GM18505 (cell line): ENCODE data around the gene AFTPH.
A peak's percentile ranks its signal among the peaks of the same experiment; 100 is the strongest.

Source experiments
- ATAC-seq: cut with Tn5 transposase; IDR thresholded peaks from one replicate; pipeline ENCODE4 v1.9.1; 2021; ENCODE audit not compliant: unreplicated experiment
- POLR2A ChIP-seq: IDR thresholded peaks from 4 replicates; pipeline ENCODE4 v1.6.1; 2011; ENCODE audit warnings: borderline replicate concordance; ENCODE audit not compliant: insufficient read depth, insufficient read length; ENCODE audit errors: extremely low read depth

AFTPH gene

DNA sequence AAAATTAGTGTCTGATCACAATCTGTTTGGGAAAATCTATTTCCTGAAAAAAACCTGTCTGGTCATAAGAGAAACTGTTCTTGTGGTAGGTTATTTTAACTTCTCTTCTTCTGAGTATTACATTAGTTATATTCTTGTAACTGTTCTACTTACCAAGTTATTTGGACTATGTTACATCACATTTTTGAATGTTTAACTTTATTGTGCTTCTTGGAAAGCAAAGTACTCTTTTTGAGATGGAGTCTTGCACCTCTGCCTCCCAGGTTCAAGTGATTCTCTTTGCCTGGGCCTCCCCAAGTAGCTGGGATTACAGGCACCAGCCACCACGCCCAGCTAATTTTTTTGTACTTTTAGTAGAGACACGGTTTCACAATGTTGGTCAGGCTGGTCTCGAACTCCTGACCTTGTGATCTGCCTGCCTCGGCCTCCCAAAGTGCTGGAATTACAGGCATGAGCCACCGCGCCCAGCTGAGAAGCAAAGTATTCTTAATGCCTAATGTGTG is 39.4 kb downstream of the AFTPH start:
- TF ChIP-seq POLR2A = no peak

DNA sequence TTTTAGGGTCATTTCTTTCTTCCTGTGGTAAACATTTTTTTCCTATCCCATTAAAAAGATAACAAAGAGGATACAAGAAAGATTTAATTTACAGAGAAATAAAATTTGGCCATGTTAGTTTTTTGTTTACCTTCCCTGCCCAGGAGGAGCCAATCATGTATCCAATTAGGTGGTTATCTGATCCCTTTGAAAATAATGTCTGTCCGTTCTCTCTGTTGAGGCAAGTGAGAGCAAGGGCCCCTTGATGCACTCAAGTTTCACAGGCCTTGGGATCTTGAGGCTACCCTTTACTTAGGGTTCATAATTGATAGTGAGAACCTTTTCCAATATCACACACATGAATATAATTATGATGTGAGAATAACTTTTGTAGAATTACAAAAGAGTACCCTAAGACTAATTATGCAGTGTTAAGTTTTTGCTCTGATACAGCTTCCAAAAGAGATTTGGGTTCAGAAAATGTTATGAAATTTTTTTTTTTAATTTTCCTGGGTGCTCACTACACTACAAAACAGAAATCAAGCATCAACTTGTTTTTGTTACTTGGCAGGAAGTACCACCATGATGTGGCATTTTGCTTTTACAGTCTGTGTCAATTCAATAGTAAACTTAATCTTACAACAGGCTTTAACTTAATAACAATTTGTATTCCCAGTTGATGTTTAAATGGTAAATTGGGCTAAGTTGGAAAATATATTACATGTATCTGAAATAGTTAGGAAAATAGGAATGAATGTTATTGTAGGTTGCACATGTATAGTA is 42.0 kb downstream of the AFTPH start:
- no peak for ATAC-seq

More for the DNA sequence above, 39.4 kb downstream of the AFTPH start:
- no peak for ATAC-seq

DNA sequence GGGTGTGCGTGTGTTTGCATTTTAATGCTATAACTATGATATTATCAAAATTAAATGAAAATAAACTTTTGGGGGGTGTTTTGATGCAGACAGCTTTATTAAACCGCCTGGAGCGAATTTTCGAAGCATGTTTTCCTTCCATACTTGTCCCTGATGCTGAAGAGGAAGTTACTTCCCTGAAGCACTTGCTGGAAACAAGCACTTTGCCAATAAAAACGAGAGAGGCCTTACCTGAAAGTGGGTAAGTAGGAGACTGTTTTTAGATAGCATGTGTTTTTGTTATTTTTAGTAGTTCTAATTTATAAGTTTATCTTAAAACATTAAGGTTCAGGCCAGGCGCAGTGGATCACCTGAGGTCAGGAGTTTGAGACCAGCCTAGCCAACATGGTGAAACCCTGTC is 43.3 kb downstream of the AFTPH start:
- no peak for TF ChIP-seq POLR2A
- no peak for ATAC-seq

More for the DNA sequence above, 42.0 kb downstream of the AFTPH start:
- no peak for TF ChIP-seq POLR2A

DNA sequence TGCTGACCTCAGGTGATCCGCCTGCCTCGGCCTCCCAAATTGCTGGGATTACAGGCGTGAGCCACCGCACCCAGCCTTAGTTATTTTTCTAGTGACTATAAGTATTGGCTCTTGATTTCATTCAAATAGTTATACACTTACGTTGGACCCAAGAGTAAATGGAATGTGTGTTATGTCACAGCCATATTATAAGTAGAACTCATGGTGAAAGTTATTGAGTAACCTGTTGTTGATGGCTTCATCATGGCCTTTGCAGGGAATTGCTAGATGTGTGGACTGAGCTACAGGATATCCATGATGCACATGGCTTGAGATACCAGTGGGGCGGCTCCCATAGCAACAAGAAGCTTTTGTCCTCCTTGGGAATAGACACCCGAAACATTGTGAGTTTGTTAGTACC is 44.7 kb downstream of the AFTPH start:
- TF ChIP-seq POLR2A = no peak
- ATAC-seq = no peak

DNA sequence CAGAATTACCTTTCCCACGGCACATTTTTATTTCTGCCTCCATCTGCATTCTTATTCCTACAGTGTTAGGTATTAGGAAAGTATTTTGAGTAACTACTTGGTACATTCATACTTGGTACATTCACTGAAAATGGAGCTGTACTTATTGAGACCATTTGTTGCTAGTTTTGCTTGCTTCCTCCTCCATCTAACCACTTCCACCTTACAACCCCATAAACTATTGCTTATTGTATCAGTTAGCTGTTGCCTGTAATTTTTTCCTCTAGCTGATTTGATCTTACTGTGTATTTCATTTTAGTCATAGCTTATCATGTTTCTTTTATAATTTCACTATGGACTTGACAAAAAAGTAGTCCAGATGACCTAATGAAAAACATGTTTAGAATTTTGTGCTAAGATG is 50.7 kb downstream of the AFTPH start:
- TF ChIP-seq POLR2A = no peak
- no peak for ATAC-seq

DNA sequence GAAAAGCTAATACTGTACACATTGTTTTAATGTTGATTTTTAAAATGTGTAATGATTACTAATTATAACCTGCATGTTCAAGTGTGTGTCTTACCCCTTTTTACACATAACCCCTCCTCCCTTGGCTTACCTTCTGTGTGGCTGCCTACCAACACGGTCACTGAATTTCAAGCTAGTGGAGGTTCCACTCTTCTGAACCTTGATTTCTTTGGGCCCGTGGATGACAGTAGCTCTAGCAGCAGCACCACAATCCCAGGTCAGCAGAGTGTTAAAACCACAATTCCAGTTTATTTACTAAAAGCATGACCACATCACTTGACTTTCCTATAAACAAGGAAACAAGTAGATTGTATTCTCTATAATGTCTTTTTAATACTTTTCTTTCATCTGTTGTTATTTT is 56.9 kb downstream of the AFTPH start:
- ATAC-seq = no peak
- TF ChIP-seq POLR2A = no peak

DNA sequence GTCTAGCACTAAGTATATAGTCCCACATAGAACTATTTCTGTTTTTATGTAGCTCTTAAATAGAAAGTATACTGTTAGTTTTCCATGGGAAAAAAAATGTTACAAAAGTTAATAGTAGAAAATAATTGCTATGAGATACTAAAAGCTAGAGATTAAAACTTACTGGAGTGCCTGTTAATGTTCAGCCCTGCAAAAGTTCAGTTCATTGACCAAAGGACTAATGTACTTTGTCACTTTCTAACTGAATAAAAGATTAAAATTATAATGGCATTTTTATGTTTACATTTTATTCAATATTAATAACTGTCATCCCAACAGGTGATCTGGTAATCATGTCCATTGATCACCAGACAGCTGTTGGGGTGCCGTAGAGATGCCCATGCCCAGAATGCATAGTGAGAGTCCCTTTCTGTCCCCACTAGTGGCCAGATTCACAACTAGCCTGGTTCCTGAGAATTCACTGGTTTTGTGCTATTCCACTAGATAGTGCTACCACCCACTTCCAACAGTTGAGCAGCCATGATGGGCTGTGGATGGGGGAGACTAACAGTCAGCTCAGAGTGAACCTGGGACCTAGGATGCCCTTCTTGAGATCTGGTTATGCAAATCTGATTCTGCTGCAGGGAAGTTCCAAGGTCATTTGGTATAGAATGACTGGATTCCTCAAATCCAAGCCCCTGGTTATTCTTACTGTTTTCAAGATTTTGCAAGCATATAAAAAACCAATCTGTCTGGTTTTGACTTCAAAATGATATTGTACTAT is 57.8 kb downstream of the AFTPH start:
- ATAC-seq = peak; percentile 38
- TF ChIP-seq POLR2A = no peak

DNA sequence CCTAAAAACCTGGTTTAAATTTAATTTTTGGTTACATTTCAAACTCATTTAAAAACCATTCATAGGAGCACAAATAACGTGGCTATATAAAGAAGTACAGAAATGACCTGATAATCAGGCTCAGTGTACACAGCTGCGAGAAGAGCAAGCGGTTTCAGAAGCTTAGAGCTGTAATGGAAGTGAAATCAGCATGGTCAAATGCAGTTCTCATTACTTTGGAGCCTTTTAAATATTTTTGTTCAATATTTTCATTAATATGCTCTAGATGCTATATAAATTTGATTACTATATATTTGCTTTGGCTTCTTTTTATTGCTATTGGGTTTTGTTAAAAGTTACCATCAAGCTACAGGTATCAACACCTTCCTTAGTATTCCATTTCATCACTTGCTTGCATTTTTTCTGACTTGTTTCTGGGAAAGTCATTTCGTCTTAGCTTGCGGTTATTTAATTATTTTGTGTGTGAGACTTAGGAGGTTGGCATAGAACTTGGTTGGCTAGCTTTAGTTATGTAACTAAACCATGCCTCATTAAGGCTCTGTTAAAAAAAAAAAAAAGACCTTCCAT is 58.7 kb downstream of the AFTPH start:
- peak; percentile 84 for ATAC-seq
- no peak for TF ChIP-seq POLR2A

DNA sequence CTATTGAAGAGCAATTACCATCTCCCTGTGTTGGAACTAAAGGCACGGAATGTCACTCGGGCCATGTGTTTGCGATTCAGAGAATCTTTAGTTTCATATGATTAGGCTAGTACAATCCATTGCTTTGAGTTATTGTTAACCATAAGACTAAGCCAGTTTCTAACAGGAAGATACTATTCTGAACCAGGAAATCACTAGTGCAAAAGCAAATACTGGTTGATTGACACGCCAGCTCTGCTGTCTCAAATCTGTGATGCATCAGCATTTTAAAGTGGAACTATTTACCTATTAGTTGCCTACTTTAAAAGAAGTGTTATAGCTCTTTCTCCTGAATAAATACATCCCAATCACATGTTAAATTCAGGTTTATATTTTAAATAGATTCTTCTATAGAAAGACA is 61.9 kb downstream of the AFTPH start:
- no peak for ATAC-seq
- no peak for TF ChIP-seq POLR2A

DNA sequence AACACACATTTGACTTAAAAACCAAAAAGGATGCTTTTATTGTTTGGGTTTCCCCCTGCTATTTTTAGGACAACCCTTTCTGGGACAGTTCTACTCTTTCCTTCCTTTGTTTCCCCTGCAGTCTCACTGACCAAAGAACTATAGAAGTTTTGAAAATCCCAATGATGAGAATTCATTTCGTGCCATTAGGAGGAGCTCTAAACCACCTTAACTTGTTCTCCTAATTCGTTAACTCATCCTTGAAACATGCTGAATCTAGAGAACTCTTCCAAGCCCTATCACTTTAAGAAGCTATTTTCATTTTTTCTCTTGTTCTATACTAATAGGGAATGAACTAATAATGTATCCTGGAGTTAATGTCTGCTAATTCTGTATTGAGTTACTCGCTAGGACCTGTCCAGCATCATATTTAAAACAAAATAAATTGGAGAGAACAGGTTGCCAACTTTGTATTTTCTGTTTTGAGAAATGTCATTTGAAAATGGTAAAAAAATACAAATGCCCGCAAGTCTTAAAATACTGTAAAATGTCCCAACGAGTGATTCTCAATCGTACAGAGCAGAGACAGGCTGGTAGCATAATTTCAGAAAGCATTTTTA is 62.9 kb downstream of the AFTPH start:
- TF ChIP-seq POLR2A = no peak
- no peak for ATAC-seq

DNA sequence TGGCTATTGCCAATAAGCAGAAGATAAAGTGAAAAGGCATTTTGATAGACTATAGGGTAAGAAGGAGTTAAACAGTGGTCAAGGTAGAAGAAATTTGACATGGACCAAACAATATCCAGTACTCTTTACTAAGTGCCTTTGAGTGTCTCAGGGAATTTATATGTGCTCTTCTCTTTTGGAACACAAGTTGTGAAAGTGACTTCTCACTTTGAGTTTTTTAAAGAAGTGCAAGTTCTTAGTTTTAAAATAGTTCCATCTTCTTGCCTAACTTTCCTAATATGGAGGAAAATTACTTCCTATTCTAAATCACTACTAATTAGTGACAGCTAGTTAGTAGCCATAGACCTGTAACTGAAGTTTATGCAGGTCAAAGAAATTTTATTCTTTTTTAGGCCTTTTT is 63.4 kb downstream of the AFTPH start:
- no peak for TF ChIP-seq POLR2A
- no peak for ATAC-seq

DNA sequence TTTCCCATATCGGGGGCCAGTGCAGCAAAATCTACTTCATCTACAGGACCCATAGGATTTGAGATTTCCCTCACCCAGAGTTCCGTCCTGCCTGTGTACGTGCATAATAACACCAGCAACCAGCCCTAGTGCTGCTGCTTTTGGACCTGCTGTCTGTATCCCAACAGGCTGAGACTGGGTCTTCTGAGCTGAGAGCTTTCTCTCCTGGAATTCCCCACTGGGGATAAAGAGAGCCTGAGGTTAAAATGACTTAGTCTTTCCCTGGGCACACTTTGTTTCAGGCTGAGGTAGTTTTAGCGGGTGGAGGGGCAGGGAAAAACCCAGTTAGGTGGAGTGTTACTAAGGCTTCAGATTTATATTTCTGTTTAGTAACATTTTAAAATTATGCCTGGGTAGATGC is 67.1 kb downstream of the AFTPH start:
- no peak for ATAC-seq
- TF ChIP-seq POLR2A = no peak

DNA sequence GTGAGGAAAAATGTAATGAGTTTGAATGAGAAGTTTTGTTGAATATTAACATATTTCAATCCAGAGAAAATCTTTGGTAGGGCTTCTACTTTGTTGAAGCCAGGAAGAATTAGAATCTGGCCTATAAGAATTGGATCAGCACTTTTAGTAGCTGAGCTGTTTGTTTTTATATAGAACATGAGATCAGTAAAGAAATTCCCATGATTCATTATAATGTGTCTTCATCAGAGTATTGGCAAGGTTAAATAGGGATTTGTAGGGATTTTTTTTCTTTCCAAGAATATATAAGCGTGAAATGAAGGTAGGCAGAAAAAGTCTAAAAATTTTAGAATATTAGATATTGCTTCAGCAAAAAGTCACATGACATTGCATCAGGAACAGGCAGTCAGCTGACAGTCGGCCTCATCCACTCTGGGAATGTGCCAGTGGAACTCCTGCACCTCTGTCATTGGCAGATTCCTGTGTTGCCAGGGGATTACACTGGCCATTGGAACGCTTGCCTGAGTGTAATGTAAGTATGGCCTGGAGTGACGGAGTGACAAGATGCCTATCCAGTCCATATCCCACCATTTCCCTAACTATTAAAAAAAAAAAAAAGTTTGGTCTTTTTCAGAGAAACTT is 69.0 kb downstream of the AFTPH start:
- TF ChIP-seq POLR2A = no peak
- ATAC-seq = no peak

DNA sequence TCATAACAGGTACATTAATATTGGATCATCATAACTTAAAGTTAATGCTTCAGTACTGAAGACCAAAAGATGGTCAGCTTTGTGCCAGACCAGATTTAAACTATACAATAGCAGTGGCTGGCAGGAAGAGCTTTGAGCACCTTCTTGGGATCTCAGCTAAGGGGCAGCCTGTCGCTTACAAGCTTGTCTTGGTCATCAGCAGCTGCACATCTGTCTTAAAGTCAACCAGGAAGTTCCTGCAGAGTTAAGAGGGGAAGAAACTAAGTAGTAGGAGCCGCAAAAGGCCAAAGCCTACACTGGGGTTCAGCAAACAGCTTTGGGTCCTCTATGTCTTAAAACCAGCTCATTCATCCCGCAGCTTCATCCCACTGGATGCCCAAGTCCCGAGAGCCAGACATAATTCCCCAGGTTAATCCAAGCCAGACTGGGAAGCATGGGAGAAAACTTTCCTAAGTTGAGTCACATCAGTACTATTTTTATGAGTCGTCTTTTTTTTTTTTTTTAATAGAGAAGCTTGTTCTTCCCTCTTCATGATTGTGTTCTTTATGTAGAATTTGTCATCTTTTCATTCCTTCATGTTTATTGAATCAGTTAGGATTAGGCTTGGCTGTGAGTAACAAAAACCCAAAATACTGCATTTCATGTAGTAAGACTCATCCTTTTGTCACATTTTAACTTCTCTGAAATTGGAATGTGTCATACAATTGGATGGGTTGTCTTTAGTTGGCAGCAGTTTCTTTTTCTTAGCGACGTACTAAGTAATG is 70.3 kb downstream of the AFTPH start:
- no peak for TF ChIP-seq POLR2A
- ATAC-seq = no peak
